Measurements from ENCODE around the gene LHFPL3.

LHFPL3 gene

GRCh38 chr7:104818961-104819880 lies 490.8 kb downstream of the LHFPL3 start:
- no peak for TF ChIP-seq MAX (IDR thresholded peaks at IDR 0.05)
- no peak for TF ChIP-seq FOXM1 (IDR thresholded peaks at IDR 0.05; ENCODE audit: borderline replicate concordance, low read depth)
- TF ChIP-seq, protein P1, sequence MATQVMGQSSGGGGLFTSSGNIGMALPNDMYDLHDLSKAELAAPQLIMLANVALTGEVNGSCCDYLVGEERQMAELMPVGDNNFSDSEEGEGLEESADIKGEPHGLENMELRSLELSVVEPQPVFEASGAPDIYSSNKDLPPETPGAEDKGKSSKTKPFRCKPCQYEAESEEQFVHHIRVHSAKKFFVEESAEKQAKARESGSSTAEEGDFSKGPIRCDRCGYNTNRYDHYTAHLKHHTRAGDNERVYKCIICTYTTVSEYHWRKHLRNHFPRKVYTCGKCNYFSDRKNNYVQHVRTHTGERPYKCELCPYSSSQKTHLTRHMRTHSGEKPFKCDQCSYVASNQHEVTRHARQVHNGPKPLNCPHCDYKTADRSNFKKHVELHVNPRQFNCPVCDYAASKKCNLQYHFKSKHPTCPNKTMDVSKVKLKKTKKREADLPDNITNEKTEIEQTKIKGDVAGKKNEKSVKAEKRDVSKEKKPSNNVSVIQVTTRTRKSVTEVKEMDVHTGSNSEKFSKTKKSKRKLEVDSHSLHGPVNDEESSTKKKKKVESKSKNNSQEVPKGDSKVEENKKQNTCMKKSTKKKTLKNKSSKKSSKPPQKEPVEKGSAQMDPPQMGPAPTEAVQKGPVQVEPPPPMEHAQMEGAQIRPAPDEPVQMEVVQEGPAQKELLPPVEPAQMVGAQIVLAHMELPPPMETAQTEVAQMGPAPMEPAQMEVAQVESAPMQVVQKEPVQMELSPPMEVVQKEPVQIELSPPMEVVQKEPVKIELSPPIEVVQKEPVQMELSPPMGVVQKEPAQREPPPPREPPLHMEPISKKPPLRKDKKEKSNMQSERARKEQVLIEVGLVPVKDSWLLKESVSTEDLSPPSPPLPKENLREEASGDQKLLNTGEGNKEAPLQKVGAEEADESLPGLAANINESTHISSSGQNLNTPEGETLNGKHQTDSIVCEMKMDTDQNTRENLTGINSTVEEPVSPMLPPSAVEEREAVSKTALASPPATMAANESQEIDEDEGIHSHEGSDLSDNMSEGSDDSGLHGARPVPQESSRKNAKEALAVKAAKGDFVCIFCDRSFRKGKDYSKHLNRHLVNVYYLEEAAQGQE (IDR thresholded peaks at IDR 0.05; ENCODE audit: low read depth) = no peak
- TF ChIP-seq TCF12 (IDR thresholded peaks at IDR 0.05; ENCODE audit: low read depth) = no peak
- no peak for TF ChIP-seq TEAD4 (IDR thresholded peaks at IDR 0.05)
- no peak for TF ChIP-seq NFIC (IDR thresholded peaks at IDR 0.05)
- no peak for TF ChIP-seq ZBTB7A (IDR thresholded peaks at IDR 0.05; ENCODE audit: low read depth)
- no peak for TF ChIP-seq RAD21 (IDR thresholded peaks at IDR 0.05; ENCODE audit: low read depth)
- TF ChIP-seq, protein P2, sequence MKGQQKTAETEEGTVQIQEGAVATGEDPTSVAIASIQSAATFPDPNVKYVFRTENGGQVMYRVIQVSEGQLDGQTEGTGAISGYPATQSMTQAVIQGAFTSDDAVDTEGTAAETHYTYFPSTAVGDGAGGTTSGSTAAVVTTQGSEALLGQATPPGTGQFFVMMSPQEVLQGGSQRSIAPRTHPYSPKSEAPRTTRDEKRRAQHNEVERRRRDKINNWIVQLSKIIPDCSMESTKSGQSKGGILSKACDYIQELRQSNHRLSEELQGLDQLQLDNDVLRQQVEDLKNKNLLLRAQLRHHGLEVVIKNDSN (IDR thresholded peaks at IDR 0.05) = no peak
- no peak for TF ChIP-seq YY1 (IDR thresholded peaks at IDR 0.05; ENCODE audit: low read depth)
- TF ChIP-seq EGR1 (IDR thresholded peaks at IDR 0.05) = no peak
- no peak for TF ChIP-seq EP300 (IDR thresholded peaks at IDR 0.05; ENCODE audit: borderline replicate concordance)
- no peak for TF ChIP-seq TAF1 (IDR thresholded peaks at IDR 0.05; ENCODE audit: low read depth)

DNA sequence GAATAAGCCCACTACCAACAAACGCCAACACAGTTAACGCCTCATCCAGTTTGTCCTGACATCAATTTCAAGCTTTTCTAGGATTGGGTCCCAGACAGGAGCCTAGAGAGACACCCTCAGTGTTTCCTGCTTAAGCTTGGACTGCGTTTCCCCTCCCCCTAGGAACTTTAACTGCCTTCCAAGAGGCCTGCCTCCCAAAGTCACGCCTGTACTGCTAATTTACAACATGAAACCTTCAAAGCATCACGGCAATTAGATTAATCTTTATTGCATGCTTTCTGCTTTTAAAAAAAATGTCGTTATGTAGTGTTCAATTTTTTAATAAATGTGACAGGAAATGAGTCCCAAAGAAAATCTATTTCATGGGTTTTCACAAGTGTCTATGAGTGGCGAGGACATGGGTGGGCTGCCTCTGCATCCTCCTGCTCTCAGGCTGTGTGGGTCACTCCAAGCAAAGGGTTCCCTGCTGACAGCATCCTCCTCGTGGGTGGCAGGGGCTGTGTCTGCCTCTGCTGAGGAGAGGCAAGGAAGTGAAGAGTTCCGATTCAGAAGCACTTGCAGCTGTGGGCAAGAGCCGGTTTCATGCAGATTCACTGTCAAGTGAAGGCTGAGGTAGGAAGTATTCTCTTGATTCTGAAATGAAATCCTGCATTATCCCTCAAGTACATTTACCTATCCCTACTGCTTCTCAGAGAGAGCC lies 492.6 kb downstream of the LHFPL3 start:
- TF ChIP-seq CEBPB (IDR thresholded peaks at IDR 0.05) = no peak
- no peak for TF ChIP-seq TAF1 (IDR thresholded peaks at IDR 0.05; ENCODE audit: low read depth)
- TF ChIP-seq EGR1 (IDR thresholded peaks at IDR 0.05) = no peak
- no peak for TF ChIP-seq ZBTB7A (IDR thresholded peaks at IDR 0.05; ENCODE audit: low read depth)
- TF ChIP-seq, protein P1 (IDR thresholded peaks at IDR 0.05; ENCODE audit: low read depth) = no peak
- no peak for TF ChIP-seq RAD21 (IDR thresholded peaks at IDR 0.05; ENCODE audit: low read depth)
- TF ChIP-seq FOXM1 (IDR thresholded peaks at IDR 0.05; ENCODE audit: borderline replicate concordance, low read depth) = no peak
- TF ChIP-seq CREB1 (IDR thresholded peaks at IDR 0.05; ENCODE audit: low read depth) = no peak
- no peak for TF ChIP-seq TEAD4 (IDR thresholded peaks at IDR 0.05)
- TF ChIP-seq TCF12 (IDR thresholded peaks at IDR 0.05; ENCODE audit: low read depth) = no peak
- TF ChIP-seq YY1 (IDR thresholded peaks at IDR 0.05; ENCODE audit: low read depth) = no peak
- TF ChIP-seq EP300 (IDR thresholded peaks at IDR 0.05; ENCODE audit: borderline replicate concordance) = no peak
- TF ChIP-seq NFIC (IDR thresholded peaks at IDR 0.05) = no peak
- TF ChIP-seq, protein P2 (IDR thresholded peaks at IDR 0.05) = no peak
- TF ChIP-seq MAX (IDR thresholded peaks at IDR 0.05) = no peak

- TF ChIP-seq CEBPB (IDR thresholded peaks at IDR 0.05) (no peak), NFIC (IDR thresholded peaks at IDR 0.05) (no peak), CREB1 (IDR thresholded peaks at IDR 0.05; ENCODE audit: low read depth) (no peak), FOXM1 (IDR thresholded peaks at IDR 0.05; ENCODE audit: borderline replicate concordance, low read depth) (no peak)
Observed at GRCh38 chr7:104823177-104823576, 494.8 kb downstream of the LHFPL3 start.

- TF ChIP-seq EP300 (IDR thresholded peaks at IDR 0.05; ENCODE audit: borderline replicate concordance) (no peak), FOXM1 (IDR thresholded peaks at IDR 0.05; ENCODE audit: borderline replicate concordance, low read depth) (no peak), TCF12 (IDR thresholded peaks at IDR 0.05; ENCODE audit: low read depth) (no peak), NFIC (IDR thresholded peaks at IDR 0.05) (no peak), MAX (IDR thresholded peaks at IDR 0.05) (no peak), ZBTB7A (IDR thresholded peaks at IDR 0.05; ENCODE audit: low read depth) (no peak), TAF1 (IDR thresholded peaks at IDR 0.05; ENCODE audit: low read depth) (no peak), YY1 (IDR thresholded peaks at IDR 0.05; ENCODE audit: low read depth) (no peak), CREB1 (IDR thresholded peaks at IDR 0.05; ENCODE audit: low read depth) (no peak), CEBPB (IDR thresholded peaks at IDR 0.05) (no peak), EGR1 (IDR thresholded peaks at IDR 0.05) (no peak), RAD21 (IDR thresholded peaks at IDR 0.05; ENCODE audit: low read depth) (no peak), TEAD4 (IDR thresholded peaks at IDR 0.05) (no peak)
- TF ChIP-seq, protein P2 (IDR thresholded peaks at IDR 0.05) = no peak
- TF ChIP-seq, protein P1 (IDR thresholded peaks at IDR 0.05; ENCODE audit: low read depth) = no peak
Observed at GRCh38 chr7:104825099-104825498, 496.7 kb downstream of the LHFPL3 start.

Measured in Ishikawa (cell line).